Activated naive CD4-positive, alpha-beta T cell treated with anti-CD3 and anti-CD28 coated beads, Interleukin-2, amount 50 U/mL, for 24 hours (primary cell): Measurements from ENCODE around the gene CCDC57.
"Not testable (repeated sequence)": the region's sequence is repeated elsewhere in the genome, so short reads cannot be mapped to it uniquely, and the experiment has no call there.

Experiments used
- H3K27ac Mint-ChIP-seq: one replicate; pipeline ENCODE4 v1.8.0; 2021; ENCODE audit warnings: mild to moderate bottlenecking, mixed read lengths
- H3K27me3 Mint-ChIP-seq: one replicate; pipeline ENCODE4 v1.8.0; 2021; ENCODE audit warnings: mixed read lengths
- H3K36me3 Mint-ChIP-seq: one replicate; pipeline ENCODE4 v1.8.0; 2021; ENCODE audit warnings: mixed read lengths
- H3K4me1 Mint-ChIP-seq: one replicate; pipeline ENCODE4 v1.8.0; 2021; ENCODE audit warnings: mixed read lengths
- H3K4me3 Mint-ChIP-seq: one replicate; pipeline ENCODE4 v1.8.0; 2021; ENCODE audit warnings: mild to moderate bottlenecking, mixed read lengths
- H3K9me3 Mint-ChIP-seq: one replicate; pipeline ENCODE4 v1.8.0; 2021; ENCODE audit warnings: mixed read lengths

The CCDC57 gene

DNA sequence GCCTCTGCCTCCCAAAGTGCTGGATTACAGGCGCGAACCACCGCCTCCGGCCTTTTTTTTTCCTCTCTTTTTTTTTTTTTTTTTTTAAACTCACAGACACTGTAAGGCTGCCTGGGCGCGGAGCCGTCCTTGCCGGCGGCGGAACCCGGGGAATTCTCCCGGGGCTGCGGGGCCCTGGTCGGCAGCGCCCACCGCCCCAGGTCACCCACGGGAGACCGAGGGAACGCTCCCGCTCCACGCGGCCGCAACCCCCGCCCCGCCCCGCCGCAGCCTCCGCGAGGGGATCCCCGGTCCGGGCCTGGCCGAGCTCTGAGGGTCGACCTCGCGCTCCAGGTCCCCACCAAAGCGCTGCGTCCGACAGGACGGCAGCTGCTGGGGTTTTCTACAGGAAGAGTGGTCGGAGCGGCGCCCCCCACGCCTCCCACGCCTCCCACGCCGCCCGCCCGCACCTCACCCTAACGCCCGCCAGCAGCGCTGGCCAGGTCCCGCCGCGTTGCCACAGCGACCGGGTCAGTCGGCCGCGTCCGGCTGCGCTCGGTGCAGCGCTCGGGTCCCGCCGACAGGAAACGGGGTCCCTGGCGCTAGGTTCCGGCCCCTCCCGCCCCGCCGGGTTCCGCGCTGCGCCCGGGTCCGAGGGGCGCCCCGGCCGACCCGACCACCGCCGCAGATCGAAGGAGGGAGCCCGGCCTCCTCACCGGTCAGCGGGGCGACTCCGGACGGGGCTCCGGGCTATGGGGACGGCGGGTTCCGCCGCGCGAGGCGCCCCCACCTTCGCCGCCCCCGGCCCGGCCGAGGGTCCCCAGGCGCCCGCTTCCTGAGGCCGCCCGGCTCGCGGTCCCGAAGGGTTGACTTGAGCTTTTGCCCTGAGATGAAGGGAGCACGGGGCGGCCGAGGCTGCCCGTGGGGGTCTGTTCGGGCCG lies at the start of gene CCDC57:
TSS of gene CCDC57 (minus strand) at position 512 of the 920 bp plus-strand sequence. CDS start 10,898 bp downstream, outside the sequence.
- Mint-ChIP-seq H3K4me3 (peak within 1 kb of the TSS; percentile 81), H3K27ac (peak within 1 kb of the TSS; percentile 95), H3K9me3 (no peaks in the 10 kb centered on the region), H3K27me3 (no peaks in the 10 kb centered on the region), H3K36me3 (no peaks in the 10 kb centered on the region), H3K4me1 (peaks cover 44% of the 10 kb centered on the region)

DNA sequence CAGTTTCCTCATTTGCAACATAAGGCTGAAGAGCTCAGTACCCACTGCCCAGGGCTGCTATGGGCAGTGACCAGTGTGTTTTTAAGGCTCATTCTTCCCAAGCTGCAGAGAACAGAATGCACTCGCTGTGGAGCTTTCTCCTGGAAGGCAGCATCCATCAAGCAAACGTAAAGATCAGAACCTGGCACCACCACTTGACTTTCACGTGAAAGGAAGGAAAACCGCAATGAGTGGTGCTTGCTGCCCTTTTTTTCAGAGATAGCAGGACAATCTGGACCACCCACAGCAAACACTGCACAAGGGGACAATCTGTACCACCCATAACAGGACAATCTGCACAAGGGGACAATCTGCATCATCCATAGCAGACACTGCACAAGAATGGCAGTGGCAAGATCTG lies 49.7 kb upstream of the CCDC57 start:
- Mint-ChIP-seq H3K36me3 (peaks cover 16% of the 10 kb centered on the region), H3K27me3 (no peaks in the 10 kb centered on the region), H3K9me3 (no peaks in the 10 kb centered on the region), H3K4me3 (no peak overlapping the region), H3K27ac (peak overlapping the region; percentile 30), H3K4me1 (peaks cover 43% of the 10 kb centered on the region)

DNA sequence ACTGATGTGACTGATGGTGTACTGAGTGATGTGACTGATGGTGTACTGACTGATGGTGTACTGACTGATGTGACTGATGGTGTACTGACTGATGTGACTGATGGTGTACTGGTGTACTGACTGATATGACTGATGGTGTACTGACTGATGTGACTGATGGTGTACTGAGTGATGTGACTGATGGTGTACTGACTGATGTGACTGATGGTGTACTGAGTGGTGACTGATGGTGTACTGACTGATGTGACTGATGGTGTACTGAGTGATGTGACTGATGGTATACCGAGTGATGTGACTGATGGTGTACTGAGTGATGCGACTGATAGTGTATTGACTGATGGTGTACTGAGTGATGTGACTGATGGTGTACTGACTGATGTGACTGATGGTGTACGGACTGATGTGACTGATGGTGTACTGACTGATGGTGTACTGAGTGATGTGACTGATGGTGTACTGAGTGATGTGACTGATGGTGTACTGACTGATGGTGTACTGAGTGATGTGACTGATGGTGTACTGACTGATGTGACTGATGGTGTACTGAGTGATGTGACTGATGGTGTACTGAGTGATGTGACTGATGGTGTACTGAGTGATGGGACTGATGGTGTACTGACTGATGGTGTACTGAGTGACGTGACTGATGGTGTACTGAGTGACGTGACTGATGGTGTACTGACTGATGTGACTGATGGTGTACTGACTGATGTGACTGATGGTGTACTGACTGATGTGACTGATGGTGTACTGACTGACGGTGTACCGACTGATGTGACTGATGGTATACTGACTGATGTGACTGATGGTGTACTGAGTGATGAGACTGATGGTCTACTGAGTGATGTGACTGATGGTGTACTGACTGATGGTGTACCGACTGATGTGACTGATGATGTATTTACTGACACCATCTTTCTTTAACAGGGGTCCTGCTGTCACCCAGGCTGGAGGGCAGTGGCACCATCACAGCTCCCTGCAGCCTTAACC lies 47.6 kb upstream of the CCDC57 start:
- not testable (repeated sequence) for H3K9me3 Mint-ChIP-seq, H3K4me3 Mint-ChIP-seq, H3K27me3 Mint-ChIP-seq
- H3K4me1 Mint-ChIP-seq: peaks cover 42% of the 10 kb centered on the region
- H3K36me3 Mint-ChIP-seq: peaks cover 22% of the 10 kb centered on the region
- H3K27ac Mint-ChIP-seq: peak overlapping the region; percentile 61

GRCh38 chr17:82258555-82258954 lies 45.9 kb upstream of the CCDC57 start:
- no peak overlapping the region for H3K4me3 Mint-ChIP-seq
- H3K4me1 Mint-ChIP-seq: peaks cover 42% of the 10 kb centered on the region
- H3K36me3 Mint-ChIP-seq: peaks cover 17% of the 10 kb centered on the region
- no peaks in the 10 kb centered on the region for H3K27me3 Mint-ChIP-seq
- H3K9me3 Mint-ChIP-seq: no peaks in the 10 kb centered on the region
- H3K27ac Mint-ChIP-seq: peak overlapping the region; percentile 52

DNA sequence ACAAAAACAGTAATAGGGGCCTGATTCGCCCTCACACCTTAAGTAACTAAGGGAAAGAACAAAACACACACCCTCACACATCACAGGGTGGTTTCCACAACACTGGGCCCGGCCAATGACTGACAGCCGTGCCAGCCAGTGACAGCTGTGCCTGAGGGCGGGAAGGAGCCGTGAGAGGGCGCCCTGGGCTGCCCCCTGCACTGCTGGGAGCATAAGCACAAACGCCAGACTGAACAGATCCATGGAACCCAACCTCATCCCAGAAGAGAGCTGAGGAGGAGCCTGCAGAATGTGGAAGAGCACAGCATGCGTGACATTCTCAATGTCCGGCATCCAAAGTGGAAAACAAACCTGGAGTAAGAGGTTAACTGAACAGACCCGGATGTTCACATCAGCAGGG lies 44.8 kb upstream of the CCDC57 start:
- Mint-ChIP-seq H3K9me3 (no peaks in the 10 kb centered on the region), H3K36me3 (peaks cover 21% of the 10 kb centered on the region), H3K4me1 (peaks cover 42% of the 10 kb centered on the region), H3K4me3 (peak overlapping the region; percentile 26), H3K27me3 (no peaks in the 10 kb centered on the region), H3K27ac (peak overlapping the region; percentile 96)

DNA sequence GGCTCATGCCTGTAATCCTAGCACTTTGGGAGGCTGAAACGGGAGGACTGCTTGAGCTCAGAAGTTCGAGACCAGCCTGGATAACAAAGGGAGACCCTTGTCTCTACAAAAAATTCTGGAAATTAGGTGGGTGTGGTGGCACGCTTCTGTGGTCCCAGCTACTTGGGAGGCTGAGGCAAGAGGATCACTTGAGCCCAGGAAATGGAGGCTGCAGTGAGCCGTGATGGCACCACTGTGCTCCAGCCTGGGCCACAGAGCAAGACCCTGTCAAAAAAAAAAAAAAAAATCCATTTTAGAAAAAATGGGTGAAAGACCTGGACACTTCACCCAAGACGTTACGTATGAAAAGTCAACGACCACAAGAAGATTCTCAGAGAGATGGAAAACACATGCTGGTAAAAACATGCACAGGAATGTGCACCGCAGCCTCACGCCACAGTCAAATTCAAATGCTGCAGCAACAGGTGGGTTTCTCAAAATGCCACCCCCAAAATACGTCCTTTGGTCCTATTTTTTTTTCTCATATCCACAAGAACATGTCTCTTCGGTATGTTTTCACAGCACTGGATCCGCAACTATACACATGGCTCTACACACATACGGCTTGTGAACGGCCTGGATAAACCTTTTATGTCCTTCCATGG lies 43.7 kb upstream of the CCDC57 start:
- peak overlapping the region; percentile 55 for H3K27ac Mint-ChIP-seq
- peaks cover 21% of the 10 kb centered on the region for H3K36me3 Mint-ChIP-seq
- H3K4me3 Mint-ChIP-seq: no peak overlapping the region
- H3K9me3 Mint-ChIP-seq: no peaks in the 10 kb centered on the region
- no peaks in the 10 kb centered on the region for H3K27me3 Mint-ChIP-seq
- peaks cover 42% of the 10 kb centered on the region for H3K4me1 Mint-ChIP-seq

- H3K36me3 Mint-ChIP-seq: peaks cover 20% of the 10 kb centered on the region
- H3K4me1 Mint-ChIP-seq: peaks cover 39% of the 10 kb centered on the region
- no peak overlapping the region for H3K4me3 Mint-ChIP-seq
- H3K27ac Mint-ChIP-seq: peak overlapping the region; percentile 55
- no peaks in the 10 kb centered on the region for H3K9me3 Mint-ChIP-seq
- H3K27me3 Mint-ChIP-seq: no peaks in the 10 kb centered on the region
These were observed 42.8 kb upstream of the CCDC57 start for GRCh38 chr17:82255402-82255972.

GRCh38 chr17:82254746-82255145 lies 42.1 kb upstream of the CCDC57 start:
- not testable (repeated sequence) for H3K27me3 Mint-ChIP-seq, H3K27ac Mint-ChIP-seq, H3K9me3 Mint-ChIP-seq, H3K4me3 Mint-ChIP-seq
- peaks cover 20% of the 10 kb centered on the region for H3K36me3 Mint-ChIP-seq
- H3K4me1 Mint-ChIP-seq: peaks cover 32% of the 10 kb centered on the region

GRCh38 chr17:82254096-82254495 lies 41.5 kb upstream of the CCDC57 start:
- H3K4me3 Mint-ChIP-seq, H3K27me3 Mint-ChIP-seq, H3K9me3 Mint-ChIP-seq, H3K27ac Mint-ChIP-seq: not testable (repeated sequence)
- Mint-ChIP-seq H3K36me3 (peaks cover 20% of the 10 kb centered on the region), H3K4me1 (peaks cover 27% of the 10 kb centered on the region)

DNA sequence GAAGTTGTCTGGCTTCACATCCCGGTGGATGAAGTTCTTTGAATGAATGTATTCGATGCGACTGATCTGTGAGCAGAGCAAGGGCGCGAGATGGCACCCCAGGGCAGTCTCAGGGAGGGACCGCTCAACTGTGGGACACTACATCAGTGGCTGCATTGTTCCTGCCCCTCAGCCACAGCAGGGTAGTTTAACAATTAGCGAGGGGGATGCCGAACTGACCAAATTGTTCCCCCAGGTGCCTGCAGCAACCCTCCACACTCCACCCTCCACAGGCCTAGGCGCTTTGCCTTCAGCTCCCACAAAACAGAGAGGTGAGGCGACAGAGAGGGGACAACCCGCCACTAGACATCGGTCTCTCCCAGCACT lies 40.5 kb upstream of the CCDC57 start:
- no peaks in the 10 kb centered on the region for H3K9me3 Mint-ChIP-seq
- H3K27ac Mint-ChIP-seq: no peak overlapping the region
- H3K27me3 Mint-ChIP-seq: no peaks in the 10 kb centered on the region
- peaks cover 21% of the 10 kb centered on the region for H3K4me1 Mint-ChIP-seq
- peaks cover 18% of the 10 kb centered on the region for H3K36me3 Mint-ChIP-seq
- H3K4me3 Mint-ChIP-seq: no peak overlapping the region

GRCh38 chr17:82252511-82253178 lies 40.0 kb upstream of the CCDC57 start:
- peaks cover 18% of the 10 kb centered on the region for H3K36me3 Mint-ChIP-seq
- H3K27me3 Mint-ChIP-seq: no peaks in the 10 kb centered on the region
- peak overlapping the region; percentile 46 for H3K27ac Mint-ChIP-seq
- peaks cover 22% of the 10 kb centered on the region for H3K4me1 Mint-ChIP-seq
- no peak overlapping the region for H3K4me3 Mint-ChIP-seq
- no peaks in the 10 kb centered on the region for H3K9me3 Mint-ChIP-seq

- Mint-ChIP-seq H3K4me3 (no peak overlapping the region), H3K27me3 (no peaks in the 10 kb centered on the region), H3K27ac (no peak overlapping the region), H3K9me3 (no peaks in the 10 kb centered on the region), H3K36me3 (peaks cover 12% of the 10 kb centered on the region), H3K4me1 (peaks cover 20% of the 10 kb centered on the region)
These were observed 38.3 kb upstream of the CCDC57 start for GRCh38 chr17:82250868-82251500.

DNA sequence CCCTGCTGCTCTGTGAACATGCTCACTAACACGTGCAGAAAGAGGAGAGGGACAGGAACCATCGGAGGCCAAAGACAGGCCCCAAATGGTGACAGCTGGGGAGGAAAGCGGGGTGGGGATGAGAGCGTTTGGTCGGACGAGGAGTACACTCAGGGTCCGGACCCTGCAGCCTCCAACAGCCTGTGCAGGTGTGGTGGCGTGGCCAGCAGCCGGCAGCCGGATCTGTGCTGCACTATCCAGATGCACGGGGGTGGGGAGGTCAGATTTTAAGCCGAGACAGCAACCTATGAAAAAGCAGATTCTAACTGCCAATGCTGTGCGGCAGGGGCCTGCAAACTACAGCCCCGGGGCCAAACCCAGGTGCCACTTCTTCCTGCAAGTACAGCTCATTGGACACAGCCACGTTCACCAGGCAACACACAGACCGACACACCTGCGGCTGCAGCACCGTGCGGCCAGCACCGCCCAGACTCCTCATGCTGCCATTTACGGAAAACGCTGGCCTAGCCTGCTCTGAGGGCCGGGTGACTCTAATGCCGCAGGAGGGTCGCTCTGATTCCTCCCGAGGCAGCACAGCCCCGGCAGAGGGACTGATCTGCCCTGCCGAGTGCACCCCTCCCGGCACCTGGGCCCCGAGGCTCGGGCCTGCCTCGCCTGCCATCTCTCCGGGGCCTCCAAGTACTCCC lies 37.4 kb upstream of the CCDC57 start:
- H3K4me1 Mint-ChIP-seq: peaks cover 15% of the 10 kb centered on the region
- H3K36me3 Mint-ChIP-seq: peaks cover 10% of the 10 kb centered on the region

More for the DNA sequence above, 37.4 kb upstream of the CCDC57 start:
- Mint-ChIP-seq H3K9me3 (no peaks in the 10 kb centered on the region), H3K4me3 (no peak overlapping the region), H3K27ac (no peak overlapping the region), H3K27me3 (no peaks in the 10 kb centered on the region)
